IMR-90 (cell line): ENCODE results near the gene FANK1. TPM values are rescaled to one million over a fixed set of nuclear protein-coding genes. Genes with fewer than 3 reads are reported as not detected.
A peak's percentile ranks its signal among the peaks of the same experiment; 100 is the strongest.
"Not testable (repeated sequence)": the region's sequence is repeated elsewhere in the genome, so short reads cannot be mapped to it uniquely, and the experiment has no call there.

Experiments
- ATAC-seq: fragments of 200-7000 bp; cut with Tn5 transposase; 2 replicates; pipeline ENCODE4 v1.9.1; 2020; ENCODE audit warnings: low read depth, mild to moderate bottlenecking, moderate library complexity
- BruUV-seq: library from RNA; stranded (reverse); fragments of 400-500 nt; replicated peaks from 2 replicates; lab custom pipeline; 2021; lab: Mats Ljungman, UMichigan
- CTCF ChIA-PET: fragments of 300-600 bp; formaldehyde crosslinking; extraction: SDS; loops from one replicate; lab custom pipeline; 2021; ENCODE audit warnings: antibody characterized with exemption; lab: Yijun Ruan, JAX
- POLR2A ChIA-PET: fragments of 300-600 bp; sonication (Branson Sonifier 250); formaldehyde crosslinking; loops from one replicate; lab custom pipeline; 2022; ENCODE audit warnings: antibody characterized with exemption; ENCODE audit not compliant: unreplicated experiment; lab: Charles Lee
- DNase-seq: peaks from one replicate; pipeline ENCODE4 v3.0.0; 2013
- H2AFZ ChIP-seq: replicated peaks from 2 replicates; pipeline ENCODE3; 2013; ENCODE audit warnings: low read length, mild to moderate bottlenecking; ENCODE audit not compliant: poor library complexity
- H2AK5ac ChIP-seq: 2 replicates; pipeline ENCODE4 v1.6.1; 2013; ENCODE audit warnings: low read depth, low read length, inconsistent platforms
- H2AK9ac ChIP-seq: replicated peaks from 2 replicates; pipeline ENCODE3; 2013; ENCODE audit warnings: mild to moderate bottlenecking, low read depth, low read length, moderate library complexity; ENCODE audit not compliant: poor library complexity
- H2BK120ac ChIP-seq: 2 replicates; pipeline ENCODE4 v1.6.1; 2013; ENCODE audit warnings: low read depth, low read length, inconsistent platforms
- H2BK15ac ChIP-seq: 3 replicates; pipeline ENCODE4 v1.6.1; 2013; ENCODE audit warnings: low read depth, low read length, inconsistent platforms
- H2BK20ac ChIP-seq: 2 replicates; pipeline ENCODE4 v1.6.1; 2013; ENCODE audit warnings: low read depth, mild to moderate bottlenecking, inconsistent platforms, low read length, moderate library complexity
- H2BK5ac ChIP-seq: 2 replicates; pipeline ENCODE4 v1.6.1; 2013; ENCODE audit warnings: mild to moderate bottlenecking, low read depth, low read length, inconsistent platforms; ENCODE audit not compliant: poor library complexity, severe bottlenecking
- H3K14ac ChIP-seq: replicated peaks from 2 replicates; pipeline ENCODE4 v1.6.1; 2013; ENCODE audit warnings: low read depth, low read length, inconsistent platforms
- H3K18ac ChIP-seq: 2 replicates; pipeline ENCODE4 v1.6.1; 2013; ENCODE audit warnings: low read depth, low read length, control low read depth
- H3K23ac ChIP-seq: 2 replicates; pipeline ENCODE4 v1.6.1; 2013; ENCODE audit warnings: low read depth, low read length, inconsistent platforms
- H3K27ac ChIP-seq: 2 replicates; pipeline ENCODE4 v1.5.1; 2013; ENCODE audit warnings: mild to moderate bottlenecking, control low read depth, low read length; ENCODE audit not compliant: insufficient read depth
- H3K27me3 ChIP-seq: 2 replicates; pipeline ENCODE4 v1.6.1; 2013; ENCODE audit warnings: low read length; ENCODE audit not compliant: control insufficient read depth, insufficient read depth
- H3K36me3 ChIP-seq: 2 replicates; pipeline ENCODE4 v1.6.1; 2013; ENCODE audit warnings: low read length, mixed read lengths; ENCODE audit not compliant: control insufficient read depth, insufficient read depth
- H3K4ac ChIP-seq: 2 replicates; pipeline ENCODE4 v1.6.1; 2013; ENCODE audit warnings: low read depth, low read length, inconsistent platforms
- H3K4me1 ChIP-seq: 2 replicates; pipeline ENCODE4 v1.6.1; 2013; ENCODE audit warnings: low read length, mixed read lengths; ENCODE audit not compliant: control insufficient read depth, insufficient read depth
- H3K4me2 ChIP-seq: 2 replicates; pipeline ENCODE4 v1.6.1; 2013; ENCODE audit warnings: low read depth, mild to moderate bottlenecking, control low read depth, low read length, moderate library complexity
- H3K4me3 ChIP-seq: 2 replicates; pipeline ENCODE4 v1.5.1; 2013; ENCODE audit warnings: low read depth, mild to moderate bottlenecking, control low read depth, low read length, moderate library complexity; ENCODE audit not compliant: insufficient read depth
- H3K56ac ChIP-seq: 2 replicates; pipeline ENCODE4 v1.6.1; 2013; ENCODE audit warnings: low read length, inconsistent platforms; ENCODE audit not compliant: insufficient read depth; ENCODE audit errors: extremely low read depth
- H3K79me1 ChIP-seq, 2 experiments: 2 replicates each; pipeline ENCODE4 v1.6.1; 2013; ENCODE audit warnings: low read length in 2 of 2, inconsistent platforms in 1 of 2, low read depth in 1 of 2
- H3K9ac ChIP-seq: 2 replicates; pipeline ENCODE4 v1.6.1; 2013; ENCODE audit warnings: low read depth, low read length, control low read depth
- H3K9me1 ChIP-seq: 2 replicates; pipeline ENCODE4 v1.6.1; 2013; ENCODE audit warnings: low read length, inconsistent platforms; ENCODE audit not compliant: insufficient read depth
- H3K9me3 ChIP-seq: 2 replicates; pipeline ENCODE4 v1.6.1; 2013; ENCODE audit warnings: low read length; ENCODE audit not compliant: control insufficient read depth, insufficient read depth
- H4K20me1 ChIP-seq: 2 replicates; pipeline ENCODE4 v1.6.1; 2013; ENCODE audit warnings: low read length, inconsistent platforms; ENCODE audit not compliant: insufficient read depth
- H4K5ac ChIP-seq: 2 replicates; pipeline ENCODE4 v1.6.1; 2013; ENCODE audit warnings: mild to moderate bottlenecking, low read depth, low read length, control low read depth
- H4K8ac ChIP-seq, 2 experiments: 2 replicates each; pipeline ENCODE4 v1.6.1; 2013; ENCODE audit warnings: low read depth in 2 of 2, low read length in 2 of 2, control low read depth in 1 of 2, inconsistent platforms in 1 of 2
- H4K91ac ChIP-seq: 2 replicates; pipeline ENCODE4 v1.6.1; 2013; ENCODE audit warnings: low read depth, low read length, inconsistent platforms; ENCODE audit not compliant: insufficient read depth
- WGBS, 2 experiments: methylation state at CpG; one replicate each; pipeline versions ENCODE4 v1.1.5 to v1.1.7; 2013; ENCODE audit warnings: missing lambda C conversion rate in 2 of 2; ENCODE audit not compliant: insufficient read length in 1 of 2; ENCODE audit errors: extremely low coverage in 2 of 2; 5-methylcytosine and 5-hydroxymethylcytosine counted together
- dilution Hi-C: fragments of 300-500 bp; cut with HindIII; formaldehyde crosslinking; loops from one replicate; pipeline ENCODE4 v1.14.3; 2018; ENCODE audit warnings: low sequenced_read_pairs; ENCODE audit not compliant: unreplicated experiment
- in situ Hi-C: fragments of 300-500 bp; cut with MboI; formaldehyde crosslinking; loops from 3 replicates; pipeline ENCODE4 v1.14.3; 2019; ENCODE audit warnings: low sequenced_read_pairs, inconsistent platforms, mixed read lengths
- intact Hi-C: fragments of 100-400 bp; cut with micrococcal nuclease; formaldehyde crosslinking; loops from 2 replicates; pipeline ENCODE4 v1.10.0; 2022
- polyA plus RNA-seq, 3 experiments: library from polyadenylated mRNA; depleted of rRNA; stranded (reverse); fragments of >200 nt; gene quantifications; 2 replicates each; pipeline ENCODE4 v1.2.3, GENCODE V29; 2012; ENCODE audit warnings: low replicate concordance in 1 of 3
- total RNA-seq: library from RNA; depleted of rRNA; stranded (reverse); fragments of >200 nt; gene quantifications from 2 replicates; pipeline ENCODE4 v1.2.3, GENCODE V29; 2012

FANK1 gene
- total and polyA plus RNA-seq, 2 of the 4 experiments (the other 2 are of a cell fraction) = 0.90 to 2.2 TPM

- CTCF ChIA-PET, H2AK9ac ChIP-seq, H3K23ac ChIP-seq, DNase-seq, H2AFZ ChIP-seq, H3K36me3 ChIP-seq, H3K27me3 ChIP-seq, BruUV-seq, H3K9me3 ChIP-seq, H3K14ac ChIP-seq, H2BK15ac ChIP-seq, POLR2A ChIA-PET, H2BK5ac ChIP-seq, in situ Hi-C loops, H3K4ac ChIP-seq, H2BK20ac ChIP-seq, intact Hi-C loops, H3K9ac ChIP-seq, H3K4me1 ChIP-seq, dilution Hi-C loops, H3K27ac ChIP-seq, H3K79me1 ChIP-seq, H4K20me1 ChIP-seq, H4K5ac ChIP-seq, H3K4me3 ChIP-seq, H2BK120ac ChIP-seq, H3K9me1 ChIP-seq, H2AK5ac ChIP-seq, H3K4me2 ChIP-seq, H3K18ac ChIP-seq, H3K56ac ChIP-seq, H4K8ac ChIP-seq, H4K91ac ChIP-seq: not testable (repeated sequence)
- 30% methylated on average over 2 of the region's 6 CpGs; no CpG with 5 or more reads in 1 of the 2 experiments for WGBS, 2 experiments
- ATAC-seq = peak; percentile 66
Observed at GRCh38 chr10:125913277-125913676, 16.9 kb downstream of the FANK1 start.
